Activated CD4-positive, alpha-beta T cell treated with anti-CD3 and anti-CD28 coated beads for 4 hours (primary cell): Measurements from ENCODE around the gene CST9.

ENCODE experiments used
- DNase-seq, 2 donors: peaks; one replicate each; pipeline ENCODE4 v3.0.0-alpha.2; 2020

The CST9 gene

GRCh38 chr20:23605867-23606651, at the start of gene CST9:
Gene CST9, minus strand, starts transcription at chr20:23605917. Its CDS starts 53 bp downstream, at chr20:23605864.
- no peak for DNase-seq

DNA sequence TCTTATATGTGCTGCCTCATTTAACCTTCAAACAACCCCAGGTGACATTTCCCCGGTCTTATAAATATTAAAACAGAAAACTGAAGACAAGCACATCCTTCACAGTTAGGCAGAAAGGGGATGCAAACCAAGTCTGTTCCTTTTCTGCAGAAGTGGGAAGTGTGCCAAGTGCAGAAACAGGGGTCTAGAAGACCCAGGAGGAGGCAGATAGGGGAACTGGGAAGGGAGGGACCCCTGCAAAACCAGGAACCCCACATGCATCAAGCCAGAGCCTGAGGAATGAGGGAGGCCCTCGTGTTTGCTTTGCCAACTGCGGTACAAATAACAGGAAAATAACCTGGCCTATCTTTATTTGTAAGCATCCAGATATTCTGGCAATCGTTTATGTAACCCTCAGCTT, 49.0 kb upstream of the CST9 start:
- DNase-seq = no peak

DNA sequence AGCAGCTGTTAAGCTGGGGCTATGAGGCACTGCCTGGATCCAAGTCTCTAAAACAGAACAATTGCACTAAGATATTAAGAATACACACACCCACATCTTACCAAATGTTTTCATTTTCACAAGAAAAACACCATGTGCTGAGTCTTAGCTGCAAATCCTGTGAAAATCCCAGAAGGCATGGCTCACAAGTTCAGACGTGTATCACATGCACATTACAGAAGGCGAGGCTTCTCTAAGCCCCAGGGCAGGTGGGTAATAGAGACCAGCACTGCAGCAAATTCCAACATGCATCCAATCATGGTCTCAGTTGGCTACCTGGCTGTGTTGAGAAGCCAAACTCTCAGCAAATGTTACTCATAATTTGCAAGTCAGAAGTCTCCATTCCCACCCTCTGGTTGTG, 48.3 kb upstream of the CST9 start:
- no peak for DNase-seq

- DNase-seq = no peak
Observed at GRCh38 chr20:23653400-23653938, 47.8 kb upstream of the CST9 start.

- DNase-seq = no peak
Observed at GRCh38 chr20:23652926-23653325, 47.2 kb upstream of the CST9 start.

DNA sequence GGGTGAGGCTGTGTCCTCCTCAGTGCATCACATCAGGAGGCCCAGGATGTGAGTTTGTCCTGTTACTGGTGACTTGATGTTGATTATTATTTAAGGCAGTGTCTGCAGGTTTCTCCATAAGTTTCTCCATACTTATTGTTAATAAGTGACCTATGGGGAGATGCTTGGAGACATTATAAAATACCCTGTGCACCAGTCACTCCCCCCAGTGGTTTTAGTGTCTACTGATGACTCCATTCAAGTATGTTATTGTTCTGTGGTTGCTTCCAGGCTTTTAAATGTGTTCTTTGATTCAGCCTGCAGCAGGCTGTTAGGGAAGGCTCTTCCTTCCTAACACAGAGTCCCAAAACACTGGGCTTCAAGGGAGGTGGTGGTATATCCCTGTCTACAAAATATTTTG, 46.7 kb upstream of the CST9 start:
- DNase-seq = no peak

DNA sequence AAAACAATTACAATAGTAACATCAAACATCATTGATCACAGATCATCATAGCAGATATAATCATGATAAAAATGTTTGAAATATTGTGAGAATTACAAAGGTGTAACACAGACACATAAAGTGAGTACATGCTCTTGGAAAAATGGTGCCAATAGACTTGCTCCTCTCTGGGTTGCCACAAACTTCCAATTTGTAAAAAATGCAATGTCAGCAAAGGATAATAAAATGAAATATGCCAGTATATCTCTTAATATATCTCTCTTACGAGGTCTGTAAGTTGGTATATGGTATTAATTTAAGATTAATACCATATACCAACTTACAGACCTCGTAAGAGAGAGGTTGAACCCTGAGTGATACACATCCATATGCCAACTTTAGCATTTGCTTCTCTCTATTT, 45.4 kb upstream of the CST9 start:
- no peak for DNase-seq

- no peak for DNase-seq
Observed at GRCh38 chr20:23649830-23650417, 44.2 kb upstream of the CST9 start.

DNA sequence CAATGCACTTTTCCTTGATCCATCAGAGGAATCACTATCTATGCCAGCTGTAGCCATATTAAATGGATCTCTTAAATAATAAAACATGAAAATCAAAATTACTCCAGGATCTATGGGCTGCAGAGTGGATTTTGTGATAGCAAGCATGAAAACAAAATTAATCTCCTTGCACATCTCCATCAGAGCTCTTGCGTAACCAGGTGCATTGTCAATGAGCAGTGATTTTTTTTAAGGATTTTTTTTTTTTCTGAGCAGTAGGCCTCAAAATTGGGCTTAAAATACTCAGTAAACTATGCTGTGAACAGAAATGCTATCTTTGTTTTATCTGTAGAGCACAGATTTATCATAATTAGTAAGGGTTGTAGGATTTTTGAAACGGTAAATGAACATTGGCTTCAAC, 43.5 kb upstream of the CST9 start:
- DNase-seq = no peak

GRCh38 chr20:23647346-23647745, 41.6 kb upstream of the CST9 start:
- DNase-seq = no peak

DNA sequence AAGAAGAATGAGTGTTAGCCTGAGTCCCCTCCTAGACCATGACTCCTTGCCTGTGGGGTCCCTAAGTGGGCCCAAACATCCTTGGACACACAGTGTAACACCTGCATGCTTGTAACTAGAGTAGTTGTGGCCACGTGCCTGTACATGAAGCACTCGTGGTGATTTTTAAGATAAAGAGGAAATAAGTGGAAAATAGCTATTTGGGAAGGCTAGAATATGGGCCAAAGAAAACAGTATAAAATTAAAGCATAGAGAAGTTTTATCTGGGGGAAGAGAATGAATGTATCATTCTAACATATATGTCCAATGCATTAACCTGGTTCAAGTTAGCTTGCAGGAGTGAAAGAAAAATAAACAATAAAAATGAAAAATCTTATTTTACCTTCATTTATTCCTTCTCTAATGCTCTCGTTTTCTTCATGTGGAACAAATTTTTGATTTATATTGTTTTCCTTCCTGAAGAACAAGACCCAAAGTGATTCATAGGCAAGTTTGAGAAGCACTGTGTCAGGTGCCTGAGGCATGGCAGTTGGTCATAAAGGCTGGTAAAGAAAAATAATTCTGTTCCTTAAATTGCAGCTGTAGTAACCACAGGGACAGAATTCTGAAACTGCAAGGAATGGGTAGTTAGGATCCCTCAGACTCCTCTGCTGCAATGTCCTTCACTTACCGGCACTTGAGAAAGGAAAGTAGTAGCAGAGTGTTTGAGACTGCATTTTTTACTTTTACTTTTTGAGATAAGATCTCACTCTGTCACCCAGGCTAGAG, 40.6 kb upstream of the CST9 start:
- DNase-seq = no peak

GRCh38 chr20:23645575-23645974, 39.9 kb upstream of the CST9 start:
- DNase-seq = no peak

DNA sequence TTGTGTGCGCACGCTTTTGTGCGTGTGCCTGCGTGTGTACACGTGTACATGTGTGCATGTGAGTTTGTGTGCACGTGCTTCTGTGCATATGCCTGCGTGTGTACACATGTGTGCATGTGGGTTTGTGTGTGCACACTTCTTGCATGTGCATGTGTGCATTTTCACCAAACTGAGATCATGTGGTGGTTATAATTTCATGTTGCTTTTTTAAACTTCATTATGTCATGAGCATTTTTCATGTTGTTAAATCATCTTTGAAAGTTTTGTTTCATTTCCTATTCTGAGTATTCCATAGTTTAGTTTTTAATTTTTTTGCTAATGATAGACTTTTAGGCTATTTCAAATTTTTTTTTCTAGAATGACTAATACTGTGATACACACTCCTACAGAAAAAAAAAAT, 38.4 kb upstream of the CST9 start:
- no peak for DNase-seq

- no peak for DNase-seq
Observed at GRCh38 chr20:23643659-23644058, 37.9 kb upstream of the CST9 start.

- DNase-seq = no peak
Observed at GRCh38 chr20:23641936-23642751, 36.4 kb upstream of the CST9 start.

- no peak for DNase-seq
Observed at GRCh38 chr20:23640671-23641667, 35.3 kb upstream of the CST9 start.

DNA sequence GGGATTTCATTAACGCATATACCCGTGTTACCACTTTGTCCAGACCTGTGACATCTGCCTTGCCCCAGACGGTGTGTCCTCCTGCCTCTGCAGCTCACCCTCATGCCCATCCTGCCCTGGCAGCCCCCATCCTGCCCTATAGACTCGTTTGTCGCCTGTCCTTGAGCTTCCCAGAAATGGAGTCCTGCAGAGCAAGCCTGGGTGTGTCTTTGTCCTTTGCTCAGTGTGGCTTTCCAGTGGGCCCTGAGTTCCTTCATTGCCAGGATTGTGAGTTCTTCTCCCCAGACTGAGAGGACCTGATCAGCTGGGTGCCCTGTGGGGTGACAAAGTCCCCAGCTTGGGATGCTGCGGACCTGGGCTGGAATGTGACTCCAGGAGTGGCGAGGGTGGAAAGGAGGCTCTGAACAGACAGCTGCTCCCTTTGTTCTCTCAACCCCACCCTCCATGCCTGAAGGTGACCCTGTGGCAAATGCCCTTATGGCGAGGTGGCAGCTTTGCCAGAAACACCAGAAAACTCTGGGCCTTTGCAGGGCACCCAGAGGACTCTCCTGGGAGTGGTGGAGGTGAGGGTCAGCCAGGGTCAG, 34.4 kb upstream of the CST9 start:
- DNase-seq = no peak

DNA sequence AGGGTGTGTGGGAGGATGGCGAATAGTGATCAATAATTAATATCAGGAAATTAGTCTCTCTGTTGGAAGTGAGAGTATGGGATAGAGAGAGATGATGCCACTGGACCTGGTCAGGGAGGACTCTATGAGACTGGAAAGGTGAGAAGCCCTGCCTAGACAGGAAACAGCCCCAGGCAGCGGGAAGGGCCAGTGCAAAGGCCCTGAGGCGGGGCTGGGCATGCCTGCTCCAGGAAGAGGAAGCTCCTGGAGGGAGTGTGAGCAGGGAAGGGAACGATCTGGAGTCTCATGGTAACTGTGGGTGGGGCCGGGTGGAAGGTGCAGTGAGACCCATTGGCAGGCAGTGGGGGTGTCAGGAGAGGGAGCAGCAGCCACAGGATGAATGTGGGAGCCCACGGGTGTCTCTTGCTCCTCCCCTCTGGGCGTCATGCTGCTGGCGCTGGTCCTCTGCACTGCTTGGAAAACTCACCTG, 33.8 kb upstream of the CST9 start:
- no peak for DNase-seq

DNA sequence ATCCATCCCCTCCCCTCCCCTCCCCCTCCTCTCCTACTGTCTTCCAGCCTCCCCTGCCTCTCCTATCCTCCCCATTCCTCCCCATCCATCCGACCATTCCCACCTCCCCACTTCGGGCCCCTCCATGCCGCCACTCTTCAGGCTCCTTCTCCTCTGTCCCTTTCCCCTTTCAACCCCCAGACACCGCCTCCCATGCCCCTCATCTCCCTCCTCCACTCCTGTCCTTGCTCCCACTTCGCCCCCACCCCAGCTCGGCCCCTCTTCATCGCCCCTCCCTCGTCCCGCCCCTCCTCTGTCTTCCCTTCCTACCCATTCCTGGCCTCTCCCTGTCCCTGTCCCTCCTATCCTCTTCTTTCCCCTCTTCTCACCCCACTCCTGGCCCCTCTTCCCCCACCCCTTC, 32.6 kb upstream of the CST9 start:
- no peak for DNase-seq

DNA sequence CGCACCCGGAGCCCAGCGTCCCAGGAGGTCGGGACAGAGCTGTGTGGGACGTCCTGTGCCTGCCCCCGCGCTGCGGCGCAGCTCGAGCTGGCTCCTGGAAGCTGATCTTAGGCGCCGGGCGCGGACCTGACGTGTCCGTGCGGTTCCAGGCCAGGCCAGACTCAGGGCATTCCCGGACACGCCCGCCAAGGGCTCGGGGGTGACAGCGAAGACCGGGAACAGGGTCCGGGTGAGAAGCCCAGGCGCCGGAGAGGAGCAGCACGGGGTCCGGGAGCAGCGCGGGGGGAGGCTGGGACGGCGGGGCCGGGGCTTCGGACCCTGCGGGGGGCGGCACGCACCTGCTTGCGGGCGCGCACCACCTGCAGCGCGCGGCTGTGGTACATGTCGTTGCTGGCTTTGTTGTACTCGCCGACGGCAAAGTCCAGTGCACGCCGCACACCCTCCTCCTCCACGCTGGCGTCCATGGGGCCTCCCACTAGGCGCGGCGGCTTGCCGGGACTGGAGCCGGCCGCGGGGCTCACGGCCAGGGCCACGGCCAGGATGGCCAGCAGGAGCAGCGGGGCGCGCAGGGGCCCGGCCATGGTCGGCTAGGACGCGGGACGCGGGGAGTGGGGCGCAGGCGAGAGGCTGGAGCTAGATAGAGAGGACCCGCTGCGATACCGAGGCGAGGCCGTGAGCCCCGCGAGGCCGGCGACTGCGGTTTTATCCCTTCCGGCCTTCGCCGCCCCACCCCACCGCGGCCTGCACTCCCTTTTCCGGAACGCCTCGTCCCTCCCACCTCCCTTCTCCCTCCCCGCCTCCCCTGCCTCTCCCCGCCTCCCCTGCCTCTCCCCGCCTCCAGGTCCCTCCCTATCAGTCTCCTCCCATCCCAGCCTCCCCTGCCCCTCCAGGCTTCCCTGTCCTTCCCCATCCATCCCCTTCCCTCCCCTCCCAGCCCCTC, 31.8 kb upstream of the CST9 start, which contains the start of gene CST3:
Gene CST3, minus strand, starts transcription at position 674 of the 940 bp plus-strand sequence. Its CDS starts 93 bp downstream, at position 581.
- DNase-seq = peak in 1 of 2 donors; percentile 9
